GM19395 (cell line): Measurements from ENCODE around the gene TPRN.
A peak's percentile ranks its signal among the peaks of the same experiment; 100 is the strongest.

Experiments used
- ATAC-seq: cut with Tn5 transposase; IDR thresholded peaks from one replicate; pipeline ENCODE4 v1.9.1; 2021; ENCODE audit warnings: mild to moderate bottlenecking, moderate library complexity; ENCODE audit not compliant: unreplicated experiment

TPRN gene

DNA sequence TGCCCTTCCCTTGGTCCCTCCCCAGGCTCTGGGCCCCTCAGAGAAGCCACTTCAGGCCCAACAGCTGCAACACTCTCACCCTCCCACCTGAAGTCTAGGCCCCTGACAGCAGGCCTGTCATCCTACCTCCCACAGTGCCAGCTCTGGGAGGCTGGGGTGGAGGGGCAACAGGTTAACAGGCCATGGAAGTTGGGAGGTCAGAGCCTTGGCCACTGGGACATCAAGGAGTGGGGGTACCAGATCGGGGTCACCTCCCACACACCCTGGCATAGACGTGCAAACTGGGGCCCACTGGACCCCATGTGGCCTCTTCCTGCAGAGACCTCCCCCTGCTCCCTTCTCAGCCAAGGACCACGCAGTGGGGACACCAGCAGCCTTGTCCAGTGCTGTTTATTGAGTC is 9.3 kb downstream of the TPRN start:
- no peak for ATAC-seq

DNA sequence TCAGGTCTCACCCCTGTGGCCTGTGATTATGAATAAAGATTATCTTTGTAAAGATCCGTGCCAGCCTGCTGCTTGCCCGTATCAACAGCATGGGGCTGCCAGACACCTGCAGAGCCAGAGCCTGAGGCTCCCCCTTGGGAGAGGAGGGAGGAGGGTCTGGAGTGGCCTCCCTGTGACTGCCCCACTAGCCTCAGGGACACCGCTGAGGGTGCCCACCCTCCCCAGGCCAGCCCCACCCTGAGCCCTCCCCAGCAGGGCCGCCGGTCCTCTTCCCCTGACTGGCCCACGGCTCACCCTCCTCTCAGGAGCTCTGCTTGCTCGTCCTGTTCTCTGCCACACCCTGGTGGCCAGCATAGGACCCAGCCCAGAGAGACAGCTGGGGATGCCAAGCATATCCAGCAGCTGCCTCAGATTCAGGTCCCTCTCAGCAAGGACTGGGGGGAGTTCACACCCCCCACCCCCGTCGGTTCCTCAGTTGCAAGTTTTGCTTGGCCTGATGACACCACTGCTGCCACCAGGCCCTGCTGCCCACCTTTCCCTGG is 10.2 kb downstream of the TPRN start:
- no peak for ATAC-seq

DNA sequence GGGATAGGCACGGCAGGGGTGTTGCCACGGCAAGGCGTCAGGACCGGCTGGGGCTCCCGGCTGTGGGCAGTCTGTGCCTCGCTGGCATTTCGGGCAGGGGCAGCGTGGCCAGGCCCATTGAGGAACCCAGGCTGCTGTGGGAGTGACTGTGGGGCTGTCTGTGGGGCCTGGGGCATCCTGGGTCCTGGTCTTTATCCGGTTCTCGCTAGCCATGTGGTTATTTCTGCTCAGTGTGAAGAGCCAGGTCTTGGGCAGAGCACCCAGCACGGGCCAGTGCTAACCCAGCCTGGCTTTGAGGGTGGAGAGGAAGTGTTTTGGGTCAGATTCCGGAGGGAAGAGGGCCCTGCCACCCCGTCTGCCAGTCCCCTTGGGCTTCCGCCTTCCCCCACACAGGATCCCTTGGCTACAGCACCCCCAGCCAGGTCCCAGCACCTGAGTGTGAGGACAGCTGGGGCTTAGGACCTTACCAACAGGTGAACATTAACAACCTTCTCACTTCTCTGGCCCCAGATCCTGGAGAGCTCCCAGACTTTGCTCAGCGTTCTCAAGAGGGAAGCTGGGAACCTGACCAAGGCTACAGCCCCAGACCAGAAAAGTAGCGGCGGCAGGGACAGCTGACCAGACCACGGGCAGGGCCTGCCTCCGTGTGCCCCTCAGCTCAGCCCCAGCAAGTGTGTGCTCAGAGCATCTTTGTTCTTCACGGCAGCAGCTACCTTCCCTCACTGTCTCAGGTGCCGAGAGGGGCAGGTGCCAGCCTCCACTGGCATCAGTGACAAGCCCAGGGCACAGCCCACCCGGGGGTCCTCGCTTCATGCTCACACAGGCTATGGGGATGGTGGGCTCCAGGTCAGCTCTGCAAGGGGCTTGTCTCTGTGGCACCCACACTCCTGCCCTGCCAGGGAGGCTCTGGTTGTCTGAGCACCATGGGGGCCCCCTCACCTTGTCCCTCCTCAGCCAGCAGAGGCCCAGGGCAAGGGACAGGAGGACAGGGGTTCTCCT is 10.9 kb downstream of the TPRN start:
- ATAC-seq = no peak

DNA sequence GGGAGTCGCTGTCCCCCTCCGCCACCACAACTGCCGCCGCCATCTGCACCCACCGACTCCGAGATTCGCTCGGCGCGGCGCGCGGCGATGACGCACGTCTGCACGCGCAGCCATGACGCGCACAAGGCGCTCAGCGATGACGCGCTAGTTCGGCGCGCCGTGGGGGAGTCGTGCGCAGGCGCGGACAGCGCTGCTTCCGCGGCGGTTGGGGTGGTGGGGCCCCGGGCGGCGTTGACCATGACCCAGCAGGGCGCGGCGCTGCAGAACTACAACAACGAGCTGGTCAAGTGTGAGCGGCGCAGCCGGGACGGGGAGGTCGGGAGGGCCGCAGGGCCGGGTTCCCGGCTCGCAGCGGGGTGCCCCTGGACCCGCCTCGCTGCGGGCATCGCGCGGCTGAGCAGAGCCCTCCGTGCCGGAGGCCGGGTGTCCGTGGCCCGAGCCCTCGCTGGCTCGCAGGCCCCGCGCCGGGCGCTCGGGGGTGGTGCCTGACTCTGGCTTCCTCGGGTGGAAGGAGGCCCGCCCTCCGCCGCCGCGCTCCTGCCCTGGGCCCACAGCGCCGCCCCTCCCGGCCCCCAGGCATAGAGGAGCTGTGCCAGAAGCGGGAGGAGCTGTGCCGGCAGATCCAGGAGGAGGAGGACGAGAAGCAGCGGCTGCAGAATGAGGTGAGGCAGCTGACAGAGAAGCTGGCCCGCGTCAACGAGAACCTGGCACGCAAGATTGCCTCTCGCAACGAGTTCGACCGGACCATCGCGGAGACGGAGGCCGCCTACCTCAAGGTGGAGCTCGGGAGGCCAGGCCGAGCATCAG is 11.8 kb downstream of the TPRN start, which contains the start of the genes ANAPC2 and SSNA1:
ANAPC2 (minus strand) TSS at position 71 of the 807 bp plus-strand sequence; CDS start at position 43, 28 bp downstream.
SSNA1 (plus strand) TSS at position 187 of the 807 bp plus-strand sequence; CDS start at position 238, 51 bp downstream.
- ATAC-seq = peak; percentile 70

DNA sequence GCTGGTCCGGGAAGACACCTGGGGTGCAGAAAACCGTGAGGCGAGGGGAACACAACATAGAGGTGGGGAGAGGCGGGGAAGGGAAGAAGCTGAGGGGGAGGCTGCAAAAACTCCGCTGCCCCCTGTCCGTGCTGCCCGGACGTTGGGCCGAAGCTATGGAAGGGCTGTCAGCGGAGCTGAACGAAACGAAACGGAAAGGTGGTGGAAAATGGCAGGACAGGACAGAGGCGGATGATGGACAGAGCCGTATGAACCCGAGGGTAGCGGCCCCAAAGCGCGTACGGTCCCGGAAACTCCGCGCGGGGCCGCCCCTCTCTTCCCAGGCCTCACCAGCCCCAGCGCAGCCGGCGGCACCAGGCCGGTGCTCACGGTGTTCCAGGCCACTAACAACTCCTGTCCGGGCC is 12.5 kb downstream of the TPRN start:
- no peak for ATAC-seq

DNA sequence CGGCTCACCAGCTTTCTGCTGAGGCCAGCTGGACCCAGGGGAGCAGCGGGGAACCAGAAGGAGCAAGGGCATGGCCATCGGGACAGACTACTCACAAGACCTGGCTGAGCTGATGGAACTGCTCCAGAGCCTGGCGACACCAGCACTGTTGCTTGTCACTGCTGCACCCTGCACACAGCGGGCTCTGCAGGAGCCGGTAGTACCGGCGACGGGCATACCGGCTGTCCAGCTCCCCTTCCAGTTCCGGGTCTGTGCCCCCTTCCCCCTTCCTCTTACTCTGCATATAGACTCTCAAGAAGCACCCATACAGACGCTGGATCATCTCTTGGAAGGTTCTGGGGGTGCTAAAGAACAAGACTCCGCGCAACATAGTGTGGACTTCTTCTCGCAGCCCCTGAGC is 13.2 kb downstream of the TPRN start:
- no peak for ATAC-seq

DNA sequence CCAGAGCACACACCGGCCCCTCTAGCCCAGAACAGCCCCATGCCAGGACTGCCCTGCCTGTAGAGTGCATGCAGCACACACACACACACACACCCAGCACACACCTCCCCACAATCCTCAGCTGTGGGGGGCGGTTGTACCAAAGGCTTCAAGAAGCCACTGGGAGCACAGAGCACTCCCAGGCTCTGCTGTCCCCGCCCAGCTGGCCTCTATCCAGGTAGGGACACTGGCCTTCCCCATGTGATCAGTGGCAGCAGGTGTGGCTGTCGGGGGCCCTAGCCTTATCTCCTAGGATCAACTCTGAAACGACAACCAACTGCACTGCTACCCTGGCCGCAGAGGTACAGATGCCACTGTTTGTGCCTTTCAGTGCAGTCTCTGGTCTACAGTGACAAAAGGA is 14.2 kb downstream of the TPRN start:
- no peak for ATAC-seq

DNA sequence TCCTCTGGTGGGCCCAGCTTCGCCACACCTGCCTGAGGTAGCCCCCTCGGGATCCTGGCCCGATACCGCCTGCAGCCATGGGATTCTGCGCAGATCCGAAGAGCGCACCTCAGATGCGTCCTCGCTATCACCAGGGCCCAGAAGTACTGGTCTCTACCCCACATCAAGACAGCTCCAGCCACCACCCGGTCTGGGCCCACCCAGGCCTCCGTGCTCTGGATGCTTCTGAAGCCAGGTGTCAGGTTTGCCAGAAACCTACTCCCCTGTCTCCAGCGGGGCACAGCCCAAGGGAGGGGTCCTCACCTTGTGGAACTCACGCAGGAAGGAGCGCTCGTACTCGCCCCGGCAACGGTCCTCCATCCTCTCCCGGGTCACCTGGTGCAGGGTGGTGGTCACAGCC is 14.6 kb downstream of the TPRN start:
- no peak for ATAC-seq

- ATAC-seq = no peak
These were observed 15.5 kb downstream of the TPRN start for GRCh38 chr9:137184881-137185660.

- no peak for ATAC-seq
These were observed 16.5 kb downstream of the TPRN start for GRCh38 chr9:137183980-137184595.

- ATAC-seq = no peak
These were observed 17.7 kb downstream of the TPRN start for GRCh38 chr9:137182836-137183235.

DNA sequence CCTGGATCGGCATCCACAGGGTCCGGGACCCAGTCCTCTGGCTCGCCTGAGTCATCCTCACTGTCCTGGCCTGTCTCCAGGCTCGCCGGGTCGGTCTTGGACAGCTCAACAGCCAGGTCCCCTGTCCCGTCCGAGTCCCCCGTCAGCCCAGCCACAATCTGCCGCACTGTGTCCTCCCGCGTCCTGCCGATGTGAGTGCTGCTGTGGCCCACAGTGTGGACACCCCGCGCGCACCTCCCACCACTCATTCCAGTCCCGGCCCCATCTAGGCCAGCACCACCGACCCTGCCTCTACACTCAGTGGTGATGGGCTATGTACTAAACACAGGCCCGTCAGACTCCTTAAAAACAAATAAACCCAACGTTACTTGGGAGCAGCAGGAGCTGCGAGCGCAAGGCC is 18.9 kb downstream of the TPRN start:
- no peak for ATAC-seq

DNA sequence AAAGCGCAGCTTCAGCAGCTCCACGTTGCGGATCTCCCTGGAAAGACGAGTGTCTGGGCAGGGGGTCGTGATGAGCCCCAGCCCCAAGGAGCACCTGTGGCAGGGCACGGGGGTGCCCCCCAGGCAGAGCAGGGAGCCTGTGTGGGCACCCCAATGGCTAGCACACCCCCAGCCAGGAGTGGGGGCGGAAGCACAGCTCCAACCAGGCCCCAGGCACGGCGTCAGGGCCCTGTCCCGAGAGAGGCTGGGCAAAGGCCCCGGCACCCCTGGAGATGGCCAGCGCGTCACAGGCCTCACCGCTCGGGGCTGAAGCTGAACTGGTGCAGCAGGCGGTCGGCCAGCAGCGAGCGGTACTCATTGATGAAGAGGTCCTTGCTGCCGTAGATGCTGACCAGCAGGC is 20.1 kb downstream of the TPRN start:
- no peak for ATAC-seq

- no peak for ATAC-seq
These were observed 20.8 kb downstream of the TPRN start for GRCh38 chr9:137179761-137180160.

- ATAC-seq = no peak
These were observed 21.5 kb downstream of the TPRN start for GRCh38 chr9:137178939-137179630.

GRCh38 chr9:137178201-137178938 is 22.2 kb downstream of the TPRN start:
- ATAC-seq = no peak

- peak; percentile 43 for ATAC-seq
These were observed 24.0 kb downstream of the TPRN start for GRCh38 chr9:137176302-137177182.
